Measurements from ENCODE around the gene STXBP6. TPM values are rescaled to one million over a fixed set of nuclear protein-coding genes. Genes with fewer than 3 reads are reported as not detected.

Gene STXBP6
- total and polyA plus RNA-seq, 12 donors = 0.06 to 3.7 (median 0.68) TPM

DNA sequence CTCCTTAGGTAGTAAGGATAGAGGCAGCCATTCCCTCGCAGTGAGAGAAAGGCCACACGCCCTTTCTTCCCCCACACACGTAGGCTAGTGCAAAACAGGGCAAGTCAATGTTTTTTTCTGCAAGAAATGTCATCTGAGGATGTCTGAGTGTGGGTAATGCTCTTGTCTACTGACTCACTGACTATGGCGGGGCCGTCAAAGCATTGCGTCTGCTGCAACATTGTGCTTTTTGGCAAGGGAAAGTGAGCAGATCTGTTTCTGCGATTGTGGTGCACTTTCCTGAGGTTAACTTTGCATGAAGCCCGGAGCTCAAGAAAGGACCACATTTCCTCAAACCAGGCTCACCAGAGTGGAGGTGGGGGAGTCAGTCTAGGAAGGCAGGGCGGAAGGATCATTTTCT is 234.4 kb downstream of the STXBP6 start:
- no peaks in the 10 kb centered on the region for H3K9me3 ChIP-seq (replicated peaks in 1 of 3)
- TF ChIP-seq POLR2A (IDR thresholded peaks at IDR 0.05) = no peak
- no peak for TF ChIP-seq CTCF (IDR thresholded peaks at IDR 0.05)
- no peak for DNase-seq
- no peak overlapping the region for H3K27ac ChIP-seq
- H3K27me3 ChIP-seq = no peaks in the 10 kb centered on the region
- no peak overlapping the region for H3K4me3 ChIP-seq
- no peaks in the 10 kb centered on the region for H3K4me1 ChIP-seq (replicated peaks in 1 of 2)
- intact Hi-C loops (cut with DNase I) = no loop called here
- 78 to 87% (median 85%) methylated on average over 9 of the region's 9 CpGs for WGBS, 4 donors
- no peaks in the 10 kb centered on the region for H3K36me3 ChIP-seq (replicated peaks in 1 of 2)

DNA sequence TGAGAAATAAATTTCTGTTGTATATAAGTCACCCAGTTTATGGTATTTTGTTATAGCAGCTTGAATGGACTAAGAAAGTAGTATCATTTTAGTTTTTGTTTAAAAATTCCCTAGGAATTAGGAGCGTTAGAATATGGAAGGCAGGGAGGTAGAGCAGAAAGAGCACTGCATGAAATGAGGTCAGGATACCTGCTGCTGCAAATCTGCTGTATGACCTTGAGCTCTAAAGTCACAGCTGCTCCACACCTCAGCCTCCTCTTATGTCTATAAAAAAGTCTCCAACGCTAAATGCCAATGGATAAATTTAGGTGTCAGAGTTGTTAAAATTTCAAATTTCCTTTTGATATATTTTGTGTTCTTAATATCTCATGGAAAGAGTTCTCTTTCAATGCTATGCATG is 235.0 kb downstream of the STXBP6 start:
- H3K36me3 ChIP-seq (replicated peaks in 1 of 2) = no peaks in the 10 kb centered on the region
- no peak overlapping the region for H3K27ac ChIP-seq
- intact Hi-C loops (cut with DNase I) = no loop called here
- TF ChIP-seq POLR2A (IDR thresholded peaks at IDR 0.05) = no peak
- no peak for TF ChIP-seq CTCF (IDR thresholded peaks at IDR 0.05)
- WGBS, 4 donors = 67 to 78% (median 68%) methylated on average over 2 of the region's 2 CpGs
- H3K4me3 ChIP-seq = no peak overlapping the region
- no peak for DNase-seq
- H3K4me1 ChIP-seq (replicated peaks in 1 of 2) = no peaks in the 10 kb centered on the region
- no peaks in the 10 kb centered on the region for H3K9me3 ChIP-seq (replicated peaks in 1 of 3)
- no peaks in the 10 kb centered on the region for H3K27me3 ChIP-seq

GRCh38 chr14:24814346-24814745 is 235.6 kb downstream of the STXBP6 start:
- Histone ChIP-seq H3K27ac (no peak overlapping the region), H3K4me3 (no peak overlapping the region), H3K9me3 (replicated peaks in 1 of 3) (no peaks in the 10 kb centered on the region), H3K4me1 (replicated peaks in 1 of 2) (no peaks in the 10 kb centered on the region), H3K27me3 (no peaks in the 10 kb centered on the region), H3K36me3 (replicated peaks in 1 of 2) (no peaks in the 10 kb centered on the region)
- no peak for DNase-seq
- WGBS, 4 donors = 85 to 94% (median 94%) methylated on average over 2 of the region's 2 CpGs
- intact Hi-C loops (cut with DNase I) = no loop called here
- TF ChIP-seq CTCF (IDR thresholded peaks at IDR 0.05) (no peak), POLR2A (IDR thresholded peaks at IDR 0.05) (no peak)

GRCh38 chr14:24813819-24814259 is 236.1 kb downstream of the STXBP6 start:
- H3K27me3 ChIP-seq = no peaks in the 10 kb centered on the region
- intact Hi-C loops (cut with DNase I) = no loop called here
- no peak for DNase-seq
- H3K36me3 ChIP-seq (replicated peaks in 1 of 2) = no peaks in the 10 kb centered on the region
- TF ChIP-seq POLR2A (IDR thresholded peaks at IDR 0.05) (no peak), CTCF (IDR thresholded peaks at IDR 0.05) (no peak)
- no peaks in the 10 kb centered on the region for H3K9me3 ChIP-seq (replicated peaks in 1 of 3)
- WGBS, 4 donors = 80 to 95% (median 89%) methylated on average over 2 of the region's 2 CpGs
- H3K4me1 ChIP-seq (replicated peaks in 1 of 2) = no peaks in the 10 kb centered on the region
- no peak overlapping the region for H3K27ac ChIP-seq
- H3K4me3 ChIP-seq = no peak overlapping the region
